WERI-Rb-1 (cell line): ENCODE measurements around the gene TNFRSF21.
"Not testable (repeated sequence)": the region's sequence is repeated elsewhere in the genome, so short reads cannot be mapped to it uniquely, and the experiment has no call there.

Experiments
- DNase-seq: peaks from one replicate; pipeline ENCODE4 v3.0.0-alpha.2; 2020
- H3K27ac ChIP-seq: fragments of 250-450 bp; sonication (Bioruptor Pico); 2 replicates; pipeline ENCODE4 v1.5.1; 2020; ENCODE audit warnings: mild to moderate bottlenecking, moderate library complexity
- H3K27me3 ChIP-seq: fragments of 250-450 bp; sonication (Bioruptor Pico); 2 replicates; pipeline ENCODE4 v1.5.1; 2021; ENCODE audit warnings: mild to moderate bottlenecking, low read depth, moderate library complexity; ENCODE audit not compliant: insufficient read depth, severe bottlenecking
- H3K36me3 ChIP-seq: fragments of 250-450 bp; sonication (Bioruptor Pico); 2 replicates; pipeline ENCODE4 v1.5.1; 2020; ENCODE audit warnings: mild to moderate bottlenecking, moderate library complexity
- H3K4me3 ChIP-seq: 2 replicates; pipeline ENCODE4 v1.5.1; 2011; ENCODE audit warnings: low read depth, mild to moderate bottlenecking, control low read depth, low read length
- H3K9me3 ChIP-seq: fragments of 250-450 bp; sonication (Bioruptor Pico); 2 replicates; pipeline ENCODE4 v1.5.1; 2021; ENCODE audit warnings: mild to moderate bottlenecking, moderate library complexity; ENCODE audit not compliant: severe bottlenecking
- CTCF ChIP-seq: IDR thresholded peaks from 2 replicates; pipeline ENCODE4 v1.5.1; 2011; ENCODE audit warnings: low read depth, mild to moderate bottlenecking, control low read depth, inconsistent platforms, low read length

TNFRSF21 gene

DNA sequence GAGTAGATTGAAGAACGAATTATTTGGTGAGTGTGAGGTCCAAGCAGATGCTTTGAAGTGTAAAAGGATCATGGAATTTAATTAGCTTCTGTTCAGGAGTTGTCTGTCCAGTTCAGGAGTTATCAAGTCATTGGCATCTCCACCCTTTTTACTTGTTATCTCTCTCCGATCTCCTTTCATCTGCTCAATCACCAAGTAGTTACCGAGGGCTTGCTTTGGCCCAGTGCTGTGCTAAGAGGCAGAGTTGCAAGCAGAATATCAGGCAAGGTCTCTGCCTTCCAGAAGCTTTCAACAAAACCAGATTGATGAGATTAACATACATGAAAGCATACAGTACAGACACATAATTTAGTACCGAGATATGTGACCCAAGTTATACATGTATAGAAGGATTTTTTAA, 10.2 kb upstream of the TNFRSF21 start:
- no peaks in the 10 kb centered on the region for H3K27me3 ChIP-seq
- H3K27ac ChIP-seq: no peak overlapping the region
- DNase-seq: no peak
- no peaks in the 10 kb centered on the region for H3K9me3 ChIP-seq
- no peak for TF ChIP-seq CTCF
- H3K4me3 ChIP-seq: no peak overlapping the region
- no peaks in the 10 kb centered on the region for H3K36me3 ChIP-seq

DNA sequence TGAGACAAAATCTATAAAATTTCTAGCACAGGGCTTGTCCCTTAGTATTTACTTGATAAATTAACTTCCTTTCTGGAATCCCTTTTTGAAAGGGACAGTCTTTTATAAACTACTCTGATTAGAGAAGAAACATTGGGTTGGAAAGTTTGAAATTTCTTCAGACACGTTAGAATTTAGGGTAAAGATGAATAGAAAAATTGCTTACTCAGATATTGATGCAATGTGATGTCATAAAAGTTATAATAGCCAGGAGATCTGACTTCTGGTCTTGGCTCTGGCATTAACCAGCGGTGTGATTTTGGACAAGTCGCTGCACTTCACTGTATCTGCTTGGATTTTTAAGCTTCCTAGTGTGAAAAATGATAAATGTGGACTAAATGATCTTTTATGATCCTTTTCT, 9.7 kb upstream of the TNFRSF21 start:
- Histone ChIP-seq H3K27ac (no peak overlapping the region), H3K36me3 (no peaks in the 10 kb centered on the region), H3K27me3 (no peaks in the 10 kb centered on the region), H3K9me3 (no peaks in the 10 kb centered on the region), H3K4me3 (no peak overlapping the region)
- TF ChIP-seq CTCF: no peak
- no peak for DNase-seq

DNA sequence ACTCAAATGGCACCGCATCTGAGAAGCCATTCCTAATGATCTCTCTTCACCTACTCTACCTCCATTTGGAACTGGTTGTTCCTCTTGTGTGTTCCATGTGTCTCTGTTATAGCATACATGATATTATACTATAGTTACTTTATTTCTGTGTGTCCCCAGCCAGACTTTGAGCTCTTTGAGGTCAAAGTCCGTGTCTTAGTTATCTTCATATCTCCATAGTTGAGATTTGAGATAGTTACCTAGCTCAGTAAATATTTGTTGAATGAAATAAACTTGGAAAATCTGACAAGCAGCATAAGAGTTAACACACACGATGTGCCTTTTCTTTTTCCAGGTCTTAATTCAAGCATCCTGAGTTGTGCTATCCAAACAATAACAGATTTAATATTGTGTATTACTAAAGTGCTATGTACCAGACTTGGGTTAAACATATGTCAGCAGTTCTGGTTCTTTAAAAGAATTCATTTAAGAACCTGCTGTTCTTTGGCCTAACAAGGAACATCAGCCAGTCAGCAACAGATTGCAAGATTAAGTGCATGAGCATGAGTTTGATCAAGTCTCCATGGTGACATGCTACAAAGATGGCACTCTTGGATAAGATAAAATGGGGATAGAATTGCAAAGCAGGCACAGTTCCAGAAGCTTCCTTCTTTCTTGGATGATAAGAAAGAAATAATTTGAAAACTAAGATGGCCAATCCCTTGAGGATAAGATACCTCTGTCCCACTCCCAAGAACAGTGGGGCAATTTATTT, 8.7 kb upstream of the TNFRSF21 start:
- DNase-seq: no peak
- no peaks in the 10 kb centered on the region for H3K27me3 ChIP-seq
- no peak for TF ChIP-seq CTCF

DNA sequence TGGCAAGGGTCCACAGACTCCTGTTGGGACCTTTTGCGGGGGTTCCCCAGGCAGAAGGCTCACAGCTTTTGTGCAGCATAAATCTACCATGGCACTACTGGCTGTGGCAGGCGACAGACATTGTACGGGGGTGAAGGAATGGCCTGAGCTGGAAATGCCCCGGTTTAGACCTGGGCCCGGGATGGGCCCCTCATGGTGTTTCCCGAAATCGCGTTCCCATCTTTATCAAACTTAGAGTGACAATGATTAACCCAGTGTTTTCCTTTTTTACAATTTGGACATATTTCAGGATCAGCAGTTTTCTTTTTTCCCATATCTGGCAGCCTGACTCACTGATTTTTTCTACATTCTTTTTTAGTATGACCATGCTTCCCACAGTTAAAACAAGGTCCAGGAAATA, 5.5 kb upstream of the TNFRSF21 start:
- H3K27me3 ChIP-seq, H3K9me3 ChIP-seq, H3K4me3 ChIP-seq, H3K27ac ChIP-seq, H3K36me3 ChIP-seq, DNase-seq: not testable (repeated sequence)

More for the DNA sequence above, 8.7 kb upstream of the TNFRSF21 start:
- Histone ChIP-seq H3K36me3 (no peaks in the 10 kb centered on the region), H3K9me3 (no peaks in the 10 kb centered on the region), H3K27ac (no peak overlapping the region), H3K4me3 (no peak overlapping the region)

DNA sequence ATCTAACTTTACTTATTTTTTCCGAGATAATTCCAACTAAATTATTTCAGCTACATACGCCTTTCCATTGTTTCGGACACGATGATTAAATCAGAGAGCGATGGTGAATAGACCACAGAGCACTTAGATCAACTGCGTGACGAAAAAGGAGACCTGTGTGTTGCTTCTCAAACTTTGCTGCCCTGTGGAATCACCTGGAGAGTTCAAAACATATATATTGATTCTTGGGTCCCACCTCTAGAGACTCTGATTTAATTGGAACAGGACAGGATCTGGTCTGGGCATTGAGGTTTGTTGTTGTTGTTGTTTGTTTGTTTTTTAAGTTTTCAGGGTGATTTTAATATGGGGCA, 401 bp upstream of the TNFRSF21 start:
- H3K4me3 ChIP-seq: peak overlapping the region; percentile 71
- H3K27ac ChIP-seq: no peak overlapping the region
- no peak for DNase-seq
- TF ChIP-seq CTCF: no peak
- H3K9me3 ChIP-seq: no peaks in the 10 kb centered on the region
- H3K36me3 ChIP-seq: peaks cover 5% of the 10 kb centered on the region; the same call in 1 of the 2 replicates
- no peaks in the 10 kb centered on the region for H3K27me3 ChIP-seq

DNA sequence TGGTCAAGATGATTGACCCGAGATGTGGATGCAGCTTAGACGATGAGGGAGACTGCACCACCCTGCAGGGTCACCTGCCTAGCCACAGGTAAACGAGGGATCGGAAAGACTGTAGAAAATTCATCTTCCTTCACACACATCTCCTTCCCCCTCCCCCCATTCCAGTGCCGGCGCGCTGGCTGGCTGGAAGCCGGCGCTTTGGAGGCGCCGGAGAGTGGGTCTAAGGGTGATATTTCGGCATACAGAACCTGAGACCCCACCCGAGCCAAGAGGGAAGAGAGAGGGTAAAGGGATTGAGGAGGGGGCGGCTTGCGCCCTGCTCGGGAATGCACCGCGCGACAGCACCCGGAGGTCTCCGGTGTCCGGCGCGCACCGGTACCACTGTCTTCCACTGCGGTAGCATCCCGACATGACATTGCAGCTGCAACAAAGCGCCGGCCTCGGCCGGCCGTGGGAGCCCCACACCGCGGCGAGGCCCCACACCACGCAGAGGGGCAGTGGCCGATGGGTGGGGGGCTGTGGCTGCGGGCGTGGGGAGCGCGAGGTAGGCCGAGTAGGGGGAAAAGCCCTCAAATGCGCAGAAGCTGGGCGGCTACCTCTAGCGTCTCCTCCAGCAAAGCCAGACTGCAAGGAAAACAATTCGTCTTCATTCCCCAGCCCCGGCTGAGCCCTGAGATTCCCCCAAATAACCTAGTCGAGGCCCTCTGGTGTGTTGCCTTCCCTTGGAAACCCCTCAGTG, 984 bp downstream of the TNFRSF21 start:
- H3K4me3 ChIP-seq: peak overlapping the region; percentile 71
- H3K27ac ChIP-seq: peak overlapping the region; percentile 74
- peak; percentile 61 for DNase-seq
- no peak for TF ChIP-seq CTCF
- H3K9me3 ChIP-seq: no peaks in the 10 kb centered on the region
- peaks cover 5% of the 10 kb centered on the region; the same call in 1 of the 2 replicates for H3K36me3 ChIP-seq
- H3K27me3 ChIP-seq: no peaks in the 10 kb centered on the region
